Fibroblast of the conjunctiva (primary cell): ENCODE data around the gene ZNF578.
"Not testable (repeated sequence)": the region's sequence is repeated elsewhere in the genome, so short reads cannot be mapped to it uniquely, and the experiment has no call there.

ENCODE experiments used
- DNase-seq: peaks from one replicate; pipeline ENCODE4 v3.0.0-alpha.2; 2010; ENCODE audit warnings: low read depth

ZNF578 gene

DNA sequence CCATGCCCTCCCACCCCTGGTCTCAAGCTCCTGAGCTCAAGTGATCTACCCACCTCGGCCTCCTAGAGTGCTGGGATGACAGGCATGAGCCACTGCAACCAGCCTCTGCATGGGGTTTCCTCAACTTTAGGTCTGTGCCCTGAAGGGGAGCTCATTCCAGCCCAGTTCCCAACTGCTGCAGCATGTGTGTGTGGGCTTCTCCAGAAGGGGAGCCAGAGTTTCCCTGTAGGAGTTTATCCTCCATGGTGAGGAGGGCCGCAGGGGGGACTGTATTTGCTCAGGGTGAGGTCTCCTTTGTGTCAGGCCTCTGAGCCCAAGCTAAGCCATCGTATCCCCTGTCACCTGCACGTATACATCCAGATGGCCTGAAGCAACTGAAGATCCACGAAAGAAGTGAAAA lies 62.8 kb downstream of the ZNF578 start:
- no peak for DNase-seq

GRCh38 chr19:52518646-52519045 lies 65.3 kb downstream of the ZNF578 start:
- DNase-seq, result no peak

GRCh38 chr19:52519175-52519574 lies 65.8 kb downstream of the ZNF578 start:
- DNase-seq, result not testable (repeated sequence)

- DNase-seq, result no peak
Measured at GRCh38 chr19:52520013-52520412, 66.7 kb downstream of the ZNF578 start.

DNA sequence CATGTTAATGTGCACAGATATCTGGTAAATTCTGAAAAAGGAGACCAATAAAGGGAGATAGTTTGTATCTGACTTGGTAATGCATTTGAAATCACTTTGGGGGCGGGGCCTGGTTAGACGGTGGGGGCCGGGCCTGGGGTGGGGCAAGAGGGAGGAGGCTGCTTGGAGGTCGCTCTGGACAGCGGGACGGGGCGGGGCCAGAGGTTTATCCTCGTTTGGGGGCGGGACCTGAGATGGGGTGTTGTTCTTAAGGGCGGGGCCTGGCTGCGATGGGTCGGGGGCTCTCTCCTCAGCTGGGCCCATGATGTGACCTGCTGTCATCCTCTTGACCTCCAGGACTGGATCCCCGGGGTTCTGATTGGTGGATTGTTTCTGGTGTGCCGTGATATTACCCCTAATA lies 69.2 kb downstream of the ZNF578 start:
- no peak for DNase-seq

GRCh38 chr19:52524086-52524485 lies 70.7 kb downstream of the ZNF578 start:
- no peak for DNase-seq

DNA sequence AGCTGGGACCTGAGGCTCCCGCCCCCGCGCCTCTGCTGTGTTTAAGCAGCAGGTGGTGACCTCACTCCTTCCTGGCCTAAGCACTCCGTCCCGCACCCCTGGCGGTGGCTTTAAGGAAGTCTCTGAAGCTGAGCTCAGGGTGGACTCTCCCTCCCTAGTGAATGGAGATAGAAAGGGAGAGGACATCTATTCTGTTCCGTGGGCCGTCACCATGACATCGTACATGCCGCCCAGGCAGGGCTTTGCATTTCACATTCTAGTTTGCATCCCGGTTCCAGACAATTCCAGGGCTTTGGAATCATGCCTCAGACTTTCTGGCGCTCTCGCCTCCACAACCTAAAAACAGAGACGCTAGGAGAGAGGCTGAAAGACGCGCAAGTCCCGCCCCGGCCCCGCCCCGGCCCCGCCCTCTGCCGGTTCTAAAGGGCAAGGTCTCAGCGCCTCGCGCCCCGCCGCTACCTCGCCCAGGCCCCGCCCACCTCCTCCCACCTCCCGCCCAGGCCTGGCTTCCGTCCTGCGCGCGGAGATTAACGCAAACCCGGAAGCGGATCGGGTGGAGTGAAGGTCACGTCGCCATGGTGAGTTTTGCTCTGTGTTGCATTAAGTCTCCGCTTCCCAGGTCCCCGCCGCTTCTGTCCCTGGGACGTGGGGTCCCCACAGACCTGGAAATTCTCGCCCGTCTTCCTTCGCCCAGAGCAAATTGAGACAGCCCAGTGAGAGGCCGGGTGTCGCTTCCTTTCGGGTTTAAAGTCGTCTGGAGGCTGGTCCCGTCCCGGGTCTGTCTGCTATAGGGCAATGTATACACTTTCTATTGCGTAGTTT lies 74.0 kb downstream of the ZNF578 start, which contains the start of gene ZNF808:
TSS of gene ZNF808 (plus strand) at position 535 of the 822 bp plus-strand sequence. CDS start 15,617 bp downstream, outside the sequence.
- peak; percentile 70 for DNase-seq

GRCh38 chr19:52527956-52528351 lies 74.6 kb downstream of the ZNF578 start:
- DNase-seq, result no peak

DNA sequence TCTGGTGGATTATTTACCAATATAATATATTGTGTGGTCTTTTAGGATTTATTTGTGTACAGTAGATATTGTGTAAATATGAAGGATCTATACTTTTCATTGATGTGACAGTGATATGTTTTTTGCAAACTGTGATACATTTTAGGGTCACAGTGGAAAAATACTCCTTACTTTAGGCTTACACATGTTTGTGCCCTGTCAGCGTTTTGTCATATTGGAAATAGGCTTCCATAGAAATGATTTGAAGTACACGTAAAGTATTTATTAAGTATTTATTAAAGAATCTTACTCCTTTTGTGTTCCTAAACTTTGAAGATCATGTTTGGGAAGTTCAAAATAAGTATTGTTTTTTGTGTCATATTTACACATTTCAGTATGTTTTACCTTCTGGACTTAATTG lies 79.1 kb downstream of the ZNF578 start:
- no peak for DNase-seq

DNA sequence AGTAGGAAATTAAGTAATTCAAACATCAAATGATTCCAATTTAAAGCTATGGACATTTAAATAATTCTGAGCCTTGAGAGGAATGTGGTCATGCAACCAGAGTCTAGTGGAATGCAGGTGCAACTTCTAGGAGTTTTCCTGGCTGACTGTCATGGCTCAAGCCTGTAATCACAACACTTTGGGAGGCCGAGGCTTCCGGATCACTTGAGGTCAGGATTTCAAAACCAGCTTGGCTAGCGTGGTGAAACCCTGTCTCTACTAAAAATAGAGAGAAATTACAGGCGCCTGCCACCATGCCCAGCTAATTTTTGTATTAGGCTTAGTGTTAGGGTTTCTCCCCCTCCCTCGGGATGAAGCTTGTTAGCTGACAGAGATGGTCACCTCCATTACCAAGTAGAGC lies 80.5 kb downstream of the ZNF578 start:
- DNase-seq, result no peak

GRCh38 chr19:52535385-52535770 lies 82.0 kb downstream of the ZNF578 start:
- not testable (repeated sequence) for DNase-seq

- DNase-seq, result peak; percentile 38
Measured at GRCh38 chr19:52535771-52536447, 82.6 kb downstream of the ZNF578 start.

- DNase-seq, result no peak
Measured at GRCh38 chr19:52536448-52536800, 83.1 kb downstream of the ZNF578 start.

GRCh38 chr19:52538815-52539214 lies 85.5 kb downstream of the ZNF578 start:
- not testable (repeated sequence) for DNase-seq

GRCh38 chr19:52541176-52541575 lies 87.8 kb downstream of the ZNF578 start:
- not testable (repeated sequence) for DNase-seq

- DNase-seq, result no peak
Measured at GRCh38 chr19:52541608-52542007, 88.3 kb downstream of the ZNF578 start.

DNA sequence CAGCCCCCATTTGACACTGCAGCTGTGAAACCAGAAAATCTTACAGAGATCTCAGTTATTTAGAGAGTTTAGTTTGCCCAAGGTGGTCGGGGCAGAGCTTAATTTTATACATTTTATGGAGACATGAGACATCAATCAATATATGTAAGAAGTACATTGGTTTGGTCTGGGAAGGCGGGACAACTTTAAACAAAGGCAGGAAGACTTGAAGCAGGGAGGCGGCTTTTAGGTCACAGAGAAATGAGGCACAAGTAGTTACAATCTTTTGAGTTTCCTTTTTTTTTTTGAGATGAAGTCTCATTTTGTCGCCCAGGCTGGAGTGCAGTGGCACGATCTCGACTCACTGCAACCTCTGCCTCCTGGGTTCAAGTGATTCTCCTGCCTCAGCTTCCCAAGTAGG lies 89.2 kb downstream of the ZNF578 start:
- DNase-seq, result not testable (repeated sequence)

- no peak for DNase-seq
Measured at GRCh38 chr19:52542984-52543664, 89.8 kb downstream of the ZNF578 start.

- no peak for DNase-seq
Measured at GRCh38 chr19:52554216-52554971, 101.0 kb downstream of the ZNF578 start.

- no peak for DNase-seq
Measured at GRCh38 chr19:52557231-52557995, 104.1 kb downstream of the ZNF578 start.

DNA sequence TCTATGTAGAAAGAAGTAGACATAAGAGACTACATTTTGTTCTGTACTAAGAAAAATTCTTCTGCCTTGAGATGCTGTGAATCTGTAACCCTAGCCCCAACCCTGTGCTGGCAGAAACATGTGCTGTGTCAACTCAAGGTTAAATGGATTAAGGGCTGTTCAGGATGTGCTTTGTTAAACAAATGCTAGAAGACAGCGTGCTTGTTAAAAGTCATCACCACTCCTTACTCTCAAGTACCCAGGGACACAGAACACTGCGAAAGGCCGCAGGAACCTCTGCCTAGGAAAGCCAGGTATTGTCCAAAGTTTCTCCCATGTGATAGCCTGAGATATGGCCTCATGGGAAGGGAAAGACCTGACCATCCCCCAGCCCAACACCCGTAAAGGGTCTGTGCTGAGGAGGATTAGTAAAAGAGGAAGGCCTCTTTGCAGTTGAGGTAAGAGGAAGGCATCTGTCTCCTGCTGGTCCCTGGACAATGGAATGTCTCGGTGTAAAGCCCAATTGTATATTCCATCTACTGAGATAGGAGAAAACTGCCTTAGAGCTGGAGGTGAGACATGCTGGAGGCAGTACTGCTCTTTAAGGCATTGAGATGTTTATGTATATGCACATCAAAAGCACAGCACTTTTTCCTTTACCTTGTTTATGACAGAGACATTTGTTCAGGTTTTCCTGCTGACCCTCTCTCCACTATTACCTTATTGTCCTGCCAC lies 105.5 kb downstream of the ZNF578 start:
- DNase-seq, result not testable (repeated sequence)
